H1 (cell line): ENCODE results near the gene ZNF442. TPM values are rescaled to one million over a fixed set of nuclear protein-coding genes. Genes with fewer than 3 reads are reported as not detected.

Experiments used
- CHD1 ChIP-seq: IDR thresholded peaks from 2 replicates; pipeline ENCODE4 v1.6.1; 2012; ENCODE audit warnings: low read depth, low read length, improper control_type of control experiment
- FOSL1 ChIP-seq: IDR thresholded peaks from 2 replicates; pipeline ENCODE4 v1.6.1; 2011; ENCODE audit warnings: mild to moderate bottlenecking, low read depth, low read length, moderate library complexity; ENCODE audit not compliant: insufficient read depth
- TEAD4 ChIP-seq: IDR thresholded peaks from 2 replicates; pipeline ENCODE4 v1.6.1; 2012; ENCODE audit warnings: low read depth, low read length, inconsistent platforms, mixed read lengths
- polyA plus RNA-seq, 7 experiments: library from polyadenylated mRNA; depleted of rRNA in 3 of 7; stranded (reverse) in 5 of 7; unstranded in 2 of 7; fragments of >200 nt in 5 of 7; fragments of 200-250 nt in 2 of 7; gene quantifications; 1 replicate in 5 of 7; 2 replicates in 1 of 7; 4 replicates in 1 of 7; pipeline versions ENCODE4 v1.2.1 to v1.2.3, GENCODE V29; 2011 to 2013; ENCODE audit warnings: missing spikeins in 2 of 7, mixed read lengths in 2 of 7
- total RNA-seq: library from RNA; stranded (reverse); fragmentation: NEBNext Ultra II Directional; extraction: Animal tissue kit (Norgen Biotek cat#: 25700); gene quantifications from 2 replicates; pipeline ENCODE4 v1.2.1, GENCODE V29; 2021
- TF ChIP-seq, protein P1 (sequence below): fragments of 300-600 bp; sonication (generic); IDR thresholded peaks from 2 replicates; pipeline ENCODE4 v1.7.1; 2012; ENCODE audit warnings: low read length, moderate library complexity, mild to moderate bottlenecking, inconsistent platforms; ENCODE audit not compliant: insufficient replicate concordance
- TF ChIP-seq, protein P2 (sequence below): IDR thresholded peaks from 2 replicates; pipeline ENCODE4 v1.6.1; 2011; ENCODE audit warnings: low read length, improper control_type of control experiment

Gene ZNF442
- total and polyA plus RNA-seq, 2 of the 8 experiments (the other 6 are each of a cell fraction or from before 2014, with no cell fraction given): 0.60 to 2.4 TPM

DNA sequence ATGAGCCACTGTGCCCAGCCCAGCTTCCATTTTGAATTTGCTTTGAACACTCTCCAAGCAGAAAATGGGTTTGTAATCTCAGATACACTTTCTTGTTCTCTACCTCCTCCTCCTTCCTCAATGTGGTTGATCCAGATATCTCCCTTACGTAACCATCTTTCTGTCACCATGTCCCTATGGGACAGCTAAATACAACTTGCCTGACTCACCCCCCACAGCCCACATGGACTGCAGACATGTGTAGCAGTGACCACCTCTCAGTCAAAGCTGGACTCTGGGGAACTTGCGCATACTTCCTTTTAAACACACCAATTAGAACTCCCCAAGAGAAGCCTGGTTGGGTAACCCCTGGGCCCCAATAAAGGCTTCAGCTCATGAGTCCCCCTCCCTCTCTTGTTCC, 46.4 kb upstream of the ZNF442 start (continued):
- TF ChIP-seq, protein P1, sequence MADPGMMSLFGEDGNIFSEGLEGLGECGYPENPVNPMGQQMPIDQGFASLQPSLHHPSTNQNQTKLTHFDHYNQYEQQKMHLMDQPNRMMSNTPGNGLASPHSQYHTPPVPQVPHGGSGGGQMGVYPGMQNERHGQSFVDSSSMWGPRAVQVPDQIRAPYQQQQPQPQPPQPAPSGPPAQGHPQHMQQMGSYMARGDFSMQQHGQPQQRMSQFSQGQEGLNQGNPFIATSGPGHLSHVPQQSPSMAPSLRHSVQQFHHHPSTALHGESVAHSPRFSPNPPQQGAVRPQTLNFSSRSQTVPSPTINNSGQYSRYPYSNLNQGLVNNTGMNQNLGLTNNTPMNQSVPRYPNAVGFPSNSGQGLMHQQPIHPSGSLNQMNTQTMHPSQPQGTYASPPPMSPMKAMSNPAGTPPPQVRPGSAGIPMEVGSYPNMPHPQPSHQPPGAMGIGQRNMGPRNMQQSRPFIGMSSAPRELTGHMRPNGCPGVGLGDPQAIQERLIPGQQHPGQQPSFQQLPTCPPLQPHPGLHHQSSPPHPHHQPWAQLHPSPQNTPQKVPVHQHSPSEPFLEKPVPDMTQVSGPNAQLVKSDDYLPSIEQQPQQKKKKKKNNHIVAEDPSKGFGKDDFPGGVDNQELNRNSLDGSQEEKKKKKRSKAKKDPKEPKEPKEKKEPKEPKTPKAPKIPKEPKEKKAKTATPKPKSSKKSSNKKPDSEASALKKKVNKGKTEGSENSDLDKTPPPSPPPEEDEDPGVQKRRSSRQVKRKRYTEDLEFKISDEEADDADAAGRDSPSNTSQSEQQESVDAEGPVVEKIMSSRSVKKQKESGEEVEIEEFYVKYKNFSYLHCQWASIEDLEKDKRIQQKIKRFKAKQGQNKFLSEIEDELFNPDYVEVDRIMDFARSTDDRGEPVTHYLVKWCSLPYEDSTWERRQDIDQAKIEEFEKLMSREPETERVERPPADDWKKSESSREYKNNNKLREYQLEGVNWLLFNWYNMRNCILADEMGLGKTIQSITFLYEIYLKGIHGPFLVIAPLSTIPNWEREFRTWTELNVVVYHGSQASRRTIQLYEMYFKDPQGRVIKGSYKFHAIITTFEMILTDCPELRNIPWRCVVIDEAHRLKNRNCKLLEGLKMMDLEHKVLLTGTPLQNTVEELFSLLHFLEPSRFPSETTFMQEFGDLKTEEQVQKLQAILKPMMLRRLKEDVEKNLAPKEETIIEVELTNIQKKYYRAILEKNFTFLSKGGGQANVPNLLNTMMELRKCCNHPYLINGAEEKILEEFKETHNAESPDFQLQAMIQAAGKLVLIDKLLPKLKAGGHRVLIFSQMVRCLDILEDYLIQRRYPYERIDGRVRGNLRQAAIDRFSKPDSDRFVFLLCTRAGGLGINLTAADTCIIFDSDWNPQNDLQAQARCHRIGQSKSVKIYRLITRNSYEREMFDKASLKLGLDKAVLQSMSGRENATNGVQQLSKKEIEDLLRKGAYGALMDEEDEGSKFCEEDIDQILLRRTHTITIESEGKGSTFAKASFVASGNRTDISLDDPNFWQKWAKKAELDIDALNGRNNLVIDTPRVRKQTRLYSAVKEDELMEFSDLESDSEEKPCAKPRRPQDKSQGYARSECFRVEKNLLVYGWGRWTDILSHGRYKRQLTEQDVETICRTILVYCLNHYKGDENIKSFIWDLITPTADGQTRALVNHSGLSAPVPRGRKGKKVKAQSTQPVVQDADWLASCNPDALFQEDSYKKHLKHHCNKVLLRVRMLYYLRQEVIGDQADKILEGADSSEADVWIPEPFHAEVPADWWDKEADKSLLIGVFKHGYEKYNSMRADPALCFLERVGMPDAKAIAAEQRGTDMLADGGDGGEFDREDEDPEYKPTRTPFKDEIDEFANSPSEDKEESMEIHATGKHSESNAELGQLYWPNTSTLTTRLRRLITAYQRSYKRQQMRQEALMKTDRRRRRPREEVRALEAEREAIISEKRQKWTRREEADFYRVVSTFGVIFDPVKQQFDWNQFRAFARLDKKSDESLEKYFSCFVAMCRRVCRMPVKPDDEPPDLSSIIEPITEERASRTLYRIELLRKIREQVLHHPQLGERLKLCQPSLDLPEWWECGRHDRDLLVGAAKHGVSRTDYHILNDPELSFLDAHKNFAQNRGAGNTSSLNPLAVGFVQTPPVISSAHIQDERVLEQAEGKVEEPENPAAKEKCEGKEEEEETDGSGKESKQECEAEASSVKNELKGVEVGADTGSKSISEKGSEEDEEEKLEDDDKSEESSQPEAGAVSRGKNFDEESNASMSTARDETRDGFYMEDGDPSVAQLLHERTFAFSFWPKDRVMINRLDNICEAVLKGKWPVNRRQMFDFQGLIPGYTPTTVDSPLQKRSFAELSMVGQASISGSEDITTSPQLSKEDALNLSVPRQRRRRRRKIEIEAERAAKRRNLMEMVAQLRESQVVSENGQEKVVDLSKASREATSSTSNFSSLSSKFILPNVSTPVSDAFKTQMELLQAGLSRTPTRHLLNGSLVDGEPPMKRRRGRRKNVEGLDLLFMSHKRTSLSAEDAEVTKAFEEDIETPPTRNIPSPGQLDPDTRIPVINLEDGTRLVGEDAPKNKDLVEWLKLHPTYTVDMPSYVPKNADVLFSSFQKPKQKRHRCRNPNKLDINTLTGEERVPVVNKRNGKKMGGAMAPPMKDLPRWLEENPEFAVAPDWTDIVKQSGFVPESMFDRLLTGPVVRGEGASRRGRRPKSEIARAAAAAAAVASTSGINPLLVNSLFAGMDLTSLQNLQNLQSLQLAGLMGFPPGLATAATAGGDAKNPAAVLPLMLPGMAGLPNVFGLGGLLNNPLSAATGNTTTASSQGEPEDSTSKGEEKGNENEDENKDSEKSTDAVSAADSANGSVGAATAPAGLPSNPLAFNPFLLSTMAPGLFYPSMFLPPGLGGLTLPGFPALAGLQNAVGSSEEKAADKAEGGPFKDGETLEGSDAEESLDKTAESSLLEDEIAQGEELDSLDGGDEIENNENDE: no peak
- TF ChIP-seq, protein P2, sequence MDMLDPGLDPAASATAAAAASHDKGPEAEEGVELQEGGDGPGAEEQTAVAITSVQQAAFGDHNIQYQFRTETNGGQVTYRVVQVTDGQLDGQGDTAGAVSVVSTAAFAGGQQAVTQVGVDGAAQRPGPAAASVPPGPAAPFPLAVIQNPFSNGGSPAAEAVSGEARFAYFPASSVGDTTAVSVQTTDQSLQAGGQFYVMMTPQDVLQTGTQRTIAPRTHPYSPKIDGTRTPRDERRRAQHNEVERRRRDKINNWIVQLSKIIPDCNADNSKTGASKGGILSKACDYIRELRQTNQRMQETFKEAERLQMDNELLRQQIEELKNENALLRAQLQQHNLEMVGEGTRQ: no peak
- TF ChIP-seq TEAD4 (no peak), CHD1 (no peak), FOSL1 (no peak)
